Measurements from ENCODE around the gene PPEF1.

DNA sequence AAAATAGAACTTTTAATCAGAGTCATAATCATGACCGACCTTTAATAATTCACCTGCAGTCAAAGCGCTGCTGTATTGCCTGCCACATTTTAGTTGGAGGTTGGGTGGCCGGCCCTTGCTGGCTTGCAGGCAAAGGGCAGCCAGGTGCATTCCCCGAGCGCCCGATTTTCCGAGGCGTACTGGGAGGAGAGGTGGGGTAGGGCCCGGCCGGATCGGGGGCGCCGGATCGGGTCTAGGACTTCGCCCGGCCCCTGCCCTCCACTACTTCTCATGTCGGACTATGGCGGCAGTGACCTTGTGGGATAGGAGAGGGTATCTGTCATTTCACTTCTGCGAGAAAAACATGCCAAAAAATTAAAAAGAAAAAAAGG lies 33.0 kb upstream of the PPEF1 start:
- TF ChIP-seq CTCF (IDR thresholded peaks at IDR 0.05): no peak
- no peak for TF ChIP-seq POLR2A (IDR thresholded peaks at IDR 0.05)
